ENCODE data around the gene MYOM1.

GRCh38 chr18:3119401-3120341, 100.1 kb downstream of the MYOM1 start:
- TF ChIP-seq POLR2A (IDR thresholded peaks at IDR 0.05) (no peak), CTCF (IDR thresholded peaks at IDR 0.05) (no peak)

All from thyroid gland (tissue), 4 donors.